Measurements from ENCODE around the gene PLXND1. TPM values are rescaled to one million over a fixed set of nuclear protein-coding genes. Genes with fewer than 3 reads are reported as not detected.

PLXND1 gene
- total RNA-seq, 1 donor from 2014 or later, result 1,753 TPM

- peak overlapping the region; percentile 100 for H3K4me3 Mint-ChIP-seq (ENCODE audit: unreplicated experiment)
These were observed 1.7 kb downstream of the PLXND1 start for GRCh38 chr3:129604767-129605166.

DNA sequence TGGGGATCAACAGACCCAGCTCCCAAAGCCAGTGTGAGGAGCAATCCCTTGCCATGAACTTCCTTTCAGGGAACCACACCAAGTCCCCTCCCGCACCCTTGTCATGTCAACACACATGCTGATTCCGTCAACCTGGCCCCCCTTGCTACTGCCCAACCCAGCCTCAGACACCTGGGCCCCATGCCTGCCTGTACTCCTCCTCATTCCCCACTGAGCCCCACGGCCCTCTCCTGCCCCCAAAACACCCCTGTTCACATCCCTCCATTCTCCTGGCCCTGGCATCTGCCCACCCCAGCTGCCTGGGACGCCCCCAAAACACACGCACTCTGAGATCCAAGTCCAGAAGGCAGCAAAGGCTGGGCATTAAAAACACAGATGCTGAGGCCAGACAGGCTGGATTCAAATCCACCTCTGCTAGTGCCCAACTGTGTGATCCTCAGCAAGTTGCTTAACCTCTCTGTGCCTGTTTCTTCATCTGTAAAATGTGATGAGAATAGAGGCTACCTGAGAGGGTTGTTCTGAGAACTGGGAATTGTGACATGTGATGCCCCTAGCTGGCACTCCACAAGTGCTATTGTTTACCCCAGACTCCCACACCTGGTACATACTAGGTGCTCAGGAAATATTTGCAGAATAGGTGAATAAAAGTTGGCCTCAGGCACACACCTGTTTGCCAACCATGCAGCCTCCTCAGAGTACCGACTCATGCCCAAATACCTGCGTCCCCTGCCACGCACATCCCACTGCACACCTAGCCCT lies 2.3 kb downstream of the PLXND1 start:
- peaks cover 29% of the 10 kb centered on the region for H3K27me3 Mint-ChIP-seq (ENCODE audit: unreplicated experiment)

More at GRCh38 chr3:129604767-129605166, 1.7 kb downstream of the PLXND1 start:
- peak overlapping the region; percentile 82 for H3K27ac Mint-ChIP-seq (ENCODE audit: unreplicated experiment)
- TF ChIP-seq, protein P1, sequence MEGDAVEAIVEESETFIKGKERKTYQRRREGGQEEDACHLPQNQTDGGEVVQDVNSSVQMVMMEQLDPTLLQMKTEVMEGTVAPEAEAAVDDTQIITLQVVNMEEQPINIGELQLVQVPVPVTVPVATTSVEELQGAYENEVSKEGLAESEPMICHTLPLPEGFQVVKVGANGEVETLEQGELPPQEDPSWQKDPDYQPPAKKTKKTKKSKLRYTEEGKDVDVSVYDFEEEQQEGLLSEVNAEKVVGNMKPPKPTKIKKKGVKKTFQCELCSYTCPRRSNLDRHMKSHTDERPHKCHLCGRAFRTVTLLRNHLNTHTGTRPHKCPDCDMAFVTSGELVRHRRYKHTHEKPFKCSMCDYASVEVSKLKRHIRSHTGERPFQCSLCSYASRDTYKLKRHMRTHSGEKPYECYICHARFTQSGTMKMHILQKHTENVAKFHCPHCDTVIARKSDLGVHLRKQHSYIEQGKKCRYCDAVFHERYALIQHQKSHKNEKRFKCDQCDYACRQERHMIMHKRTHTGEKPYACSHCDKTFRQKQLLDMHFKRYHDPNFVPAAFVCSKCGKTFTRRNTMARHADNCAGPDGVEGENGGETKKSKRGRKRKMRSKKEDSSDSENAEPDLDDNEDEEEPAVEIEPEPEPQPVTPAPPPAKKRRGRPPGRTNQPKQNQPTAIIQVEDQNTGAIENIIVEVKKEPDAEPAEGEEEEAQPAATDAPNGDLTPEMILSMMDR (IDR thresholded peaks at IDR 0.05; ENCODE audit: unreplicated experiment), result no peak
- no peaks in the 10 kb centered on the region for H3K9me3 Mint-ChIP-seq (ENCODE audit: unreplicated experiment)
- no peak for DNase-seq (ENCODE audit: low spot score)
- peaks cover 51% of the 10 kb centered on the region for H3K36me3 Mint-ChIP-seq (ENCODE audit: low read depth, unreplicated experiment)
- peaks cover 32% of the 10 kb centered on the region for H3K27me3 Mint-ChIP-seq (ENCODE audit: unreplicated experiment)
- peaks cover 69% of the 10 kb centered on the region for H3K4me1 Mint-ChIP-seq (ENCODE audit: unreplicated experiment)

DNA sequence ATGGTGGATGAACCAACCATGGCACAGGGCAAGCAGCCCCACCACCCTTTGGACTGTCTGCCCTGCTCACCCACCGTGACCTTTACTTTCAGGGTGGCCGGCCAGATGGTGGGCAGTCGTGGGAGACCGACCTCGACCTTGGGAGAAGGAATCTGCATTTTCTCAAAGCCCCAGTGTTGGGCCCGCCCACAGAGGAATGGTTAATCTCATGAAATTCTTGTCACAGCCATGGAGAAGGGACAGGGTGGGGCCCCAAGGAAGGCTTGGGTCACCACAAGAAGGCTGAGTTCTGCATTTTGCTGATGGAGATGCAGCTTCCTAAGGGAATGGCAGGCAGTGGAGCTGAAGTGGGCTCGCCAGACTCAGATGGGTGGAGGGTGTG lies 2.9 kb downstream of the PLXND1 start:
- no peaks in the 10 kb centered on the region for H3K9me3 Mint-ChIP-seq (ENCODE audit: unreplicated experiment)
- peak overlapping the region; percentile 91 for H3K27ac Mint-ChIP-seq (ENCODE audit: unreplicated experiment)
- H3K4me1 Mint-ChIP-seq (ENCODE audit: unreplicated experiment), result peaks cover 69% of the 10 kb centered on the region
- peaks cover 62% of the 10 kb centered on the region for H3K36me3 Mint-ChIP-seq (ENCODE audit: low read depth, unreplicated experiment)
- H3K4me3 Mint-ChIP-seq (ENCODE audit: unreplicated experiment), result peak overlapping the region; percentile 100
- TF ChIP-seq, protein P1 (IDR thresholded peaks at IDR 0.05; ENCODE audit: unreplicated experiment), result no peak
- no peak for DNase-seq (ENCODE audit: low spot score)
- H3K27me3 Mint-ChIP-seq (ENCODE audit: unreplicated experiment), result peaks cover 29% of the 10 kb centered on the region

More for the DNA sequence above, 2.3 kb downstream of the PLXND1 start:
- Mint-ChIP-seq H3K27ac (ENCODE audit: unreplicated experiment) (peak overlapping the region; percentile 91), H3K4me1 (ENCODE audit: unreplicated experiment) (peaks cover 69% of the 10 kb centered on the region), H3K4me3 (ENCODE audit: unreplicated experiment) (peak overlapping the region; percentile 100), H3K36me3 (ENCODE audit: low read depth, unreplicated experiment) (peaks cover 57% of the 10 kb centered on the region), H3K9me3 (ENCODE audit: unreplicated experiment) (no peaks in the 10 kb centered on the region)
- TF ChIP-seq, protein P1 (IDR thresholded peaks at IDR 0.05; ENCODE audit: unreplicated experiment), result no peak
- DNase-seq (ENCODE audit: low spot score), result no peak

DNA sequence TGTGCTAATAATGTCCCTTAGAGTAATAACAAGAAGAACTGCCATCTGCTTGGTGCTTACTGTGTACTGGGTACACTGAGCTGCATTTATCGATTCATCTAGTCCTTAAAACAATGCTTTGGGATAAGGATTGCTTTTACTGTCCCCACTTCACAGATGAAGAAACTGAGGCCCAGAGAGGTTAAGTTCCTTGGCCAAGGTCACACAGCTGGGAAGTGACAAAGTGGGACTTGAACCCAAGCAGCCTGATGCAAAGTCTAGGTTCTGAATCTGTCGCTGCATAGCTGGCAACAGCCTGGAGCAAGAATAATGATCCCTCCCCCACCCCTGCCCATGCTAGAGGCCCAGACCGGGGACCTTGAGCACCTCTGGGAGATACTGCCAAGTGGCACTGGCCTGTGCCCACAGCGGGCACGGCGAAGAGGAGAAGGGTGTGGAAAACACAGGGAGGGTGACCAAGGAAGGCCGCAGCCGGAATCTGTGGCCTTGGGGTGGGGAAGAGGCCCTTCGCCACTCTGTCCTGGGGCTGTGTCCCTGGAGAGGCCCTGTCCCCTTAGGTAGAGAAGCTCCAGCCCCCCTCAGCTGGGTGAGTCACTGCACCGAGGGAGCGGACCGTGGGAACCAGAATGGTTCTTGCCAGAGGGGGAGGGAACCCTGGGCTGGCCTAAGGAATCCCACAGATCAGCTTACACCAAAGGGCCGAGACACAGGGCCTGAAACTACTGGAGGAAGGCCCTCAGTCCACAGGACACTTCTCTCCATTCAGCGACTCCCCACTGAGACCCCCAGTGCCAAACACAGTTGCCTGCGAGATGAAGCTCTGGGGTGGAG lies 3.5 kb downstream of the PLXND1 start:
- Mint-ChIP-seq H3K27ac (ENCODE audit: unreplicated experiment) (peak overlapping the region; percentile 91), H3K4me3 (ENCODE audit: unreplicated experiment) (peak overlapping the region; percentile 100), H3K4me1 (ENCODE audit: unreplicated experiment) (peaks cover 71% of the 10 kb centered on the region), H3K27me3 (ENCODE audit: unreplicated experiment) (peaks cover 30% of the 10 kb centered on the region), H3K9me3 (ENCODE audit: unreplicated experiment) (no peaks in the 10 kb centered on the region), H3K36me3 (ENCODE audit: low read depth, unreplicated experiment) (peaks cover 63% of the 10 kb centered on the region)
- no peak for DNase-seq (ENCODE audit: low spot score)
- TF ChIP-seq, protein P1 (IDR thresholded peaks at IDR 0.05; ENCODE audit: unreplicated experiment), result no peak
